DND-41 (cell line): ENCODE measurements around the gene TGM5.
"Not testable (repeated sequence)": the region's sequence is repeated elsewhere in the genome, so short reads cannot be mapped to it uniquely, and the experiment has no call there.

Experiments used
- ATAC-seq: fragments of 200-7000 bp; cut with Tn5 transposase; 3 replicates; pipeline ENCODE4 v1.9.1; 2021; ENCODE audit warnings: low read depth; ENCODE audit not compliant: insufficient read depth
- DNase-seq: peaks from one replicate; pipeline ENCODE4 v3.0.0-alpha.2; 2020
- H2AFZ ChIP-seq: 2 replicates; pipeline ENCODE4 v1.6.0; 2012; ENCODE audit warnings: low read depth, low read length
- H3K27ac ChIP-seq: 2 replicates; pipeline ENCODE4 v1.5.1; 2012; ENCODE audit warnings: low read length, inconsistent platforms
- H3K27me3 ChIP-seq: fragments of 200-600 bp; sonication (generic); 2 replicates; pipeline ENCODE4 v1.6.0; 2012; ENCODE audit warnings: low read length, mild to moderate bottlenecking, inconsistent platforms; ENCODE audit not compliant: insufficient read depth, poor library complexity
- H3K36me3 ChIP-seq: 2 replicates; pipeline ENCODE4 v1.5.1; 2012; ENCODE audit warnings: low read length, inconsistent platforms; ENCODE audit not compliant: insufficient read depth
- H3K4me1 ChIP-seq: 2 replicates; pipeline ENCODE4 v1.5.1; 2012; ENCODE audit warnings: mild to moderate bottlenecking, low read length; ENCODE audit not compliant: insufficient read depth
- H3K4me2 ChIP-seq: 2 replicates; pipeline ENCODE4 v1.6.0; 2012; ENCODE audit warnings: mild to moderate bottlenecking, moderate library complexity, low read length, inconsistent platforms; ENCODE audit not compliant: insufficient read depth
- H3K4me3 ChIP-seq, 2 experiments: fragments of 200-600 bp in 1 of 2; shearing (Covaris generic) in 1 of 2; 2 replicates each; pipeline ENCODE4 v1.5.1; 2012 to 2016; ENCODE audit warnings: inconsistent platforms in 2 of 2, low read length in 2 of 2, mild to moderate bottlenecking in 2 of 2, low read depth in 1 of 2, moderate library complexity in 1 of 2
- H3K79me2 ChIP-seq: 2 replicates; pipeline ENCODE4 v1.6.0; 2012; ENCODE audit warnings: low read length, inconsistent platforms; ENCODE audit not compliant: insufficient read depth
- H3K9ac ChIP-seq: 2 replicates; pipeline ENCODE4 v1.6.0; 2012; ENCODE audit warnings: low read depth, mild to moderate bottlenecking, inconsistent platforms, low read length, moderate library complexity
- H3K9me3 ChIP-seq: 2 replicates; pipeline ENCODE4 v1.5.1; 2012; ENCODE audit warnings: low read length, moderate library complexity, mild to moderate bottlenecking, inconsistent platforms; ENCODE audit not compliant: insufficient read depth, severe bottlenecking
- H4K20me1 ChIP-seq: 2 replicates; pipeline ENCODE4 v1.6.0; 2012; ENCODE audit warnings: low read length; ENCODE audit not compliant: insufficient read depth
- EZH2 ChIP-seq: IDR thresholded peaks from 3 replicates; pipeline ENCODE4 v1.6.1; 2012; ENCODE audit warnings: borderline replicate concordance, low read depth, mild to moderate bottlenecking, moderate library complexity, low read length, inconsistent platforms; ENCODE audit not compliant: severe bottlenecking
- TF ChIP-seq, protein P1 (sequence below): IDR thresholded peaks from 2 replicates; pipeline ENCODE4 v1.5.1; 2012; ENCODE audit warnings: borderline replicate concordance, low read length, moderate library complexity, mild to moderate bottlenecking; ENCODE audit not compliant: poor library complexity, severe bottlenecking; ENCODE audit errors: extremely low read depth

TGM5 gene

GRCh38 chr15:43275740-43276562 is 9.2 kb upstream of the TGM5 start:
- DNase-seq (no peak), ATAC-seq (no peak)
- no peaks in the 10 kb centered on the region for H3K4me1 ChIP-seq
- no peak overlapping the region for H2AFZ ChIP-seq
- no peaks in the 10 kb centered on the region for H3K27me3 ChIP-seq
- no peaks in the 10 kb centered on the region for H3K9me3 ChIP-seq
- no peak overlapping the region for H3K4me3 ChIP-seq
- no peak overlapping the region for H3K9ac ChIP-seq
- H3K4me2 ChIP-seq, result no peak overlapping the region
- TF ChIP-seq, protein P1, sequence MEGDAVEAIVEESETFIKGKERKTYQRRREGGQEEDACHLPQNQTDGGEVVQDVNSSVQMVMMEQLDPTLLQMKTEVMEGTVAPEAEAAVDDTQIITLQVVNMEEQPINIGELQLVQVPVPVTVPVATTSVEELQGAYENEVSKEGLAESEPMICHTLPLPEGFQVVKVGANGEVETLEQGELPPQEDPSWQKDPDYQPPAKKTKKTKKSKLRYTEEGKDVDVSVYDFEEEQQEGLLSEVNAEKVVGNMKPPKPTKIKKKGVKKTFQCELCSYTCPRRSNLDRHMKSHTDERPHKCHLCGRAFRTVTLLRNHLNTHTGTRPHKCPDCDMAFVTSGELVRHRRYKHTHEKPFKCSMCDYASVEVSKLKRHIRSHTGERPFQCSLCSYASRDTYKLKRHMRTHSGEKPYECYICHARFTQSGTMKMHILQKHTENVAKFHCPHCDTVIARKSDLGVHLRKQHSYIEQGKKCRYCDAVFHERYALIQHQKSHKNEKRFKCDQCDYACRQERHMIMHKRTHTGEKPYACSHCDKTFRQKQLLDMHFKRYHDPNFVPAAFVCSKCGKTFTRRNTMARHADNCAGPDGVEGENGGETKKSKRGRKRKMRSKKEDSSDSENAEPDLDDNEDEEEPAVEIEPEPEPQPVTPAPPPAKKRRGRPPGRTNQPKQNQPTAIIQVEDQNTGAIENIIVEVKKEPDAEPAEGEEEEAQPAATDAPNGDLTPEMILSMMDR, result no peak
- no peak for TF ChIP-seq EZH2
- no peaks in the 10 kb centered on the region for H4K20me1 ChIP-seq
- H3K27ac ChIP-seq, result no peak overlapping the region
- no peaks in the 10 kb centered on the region for H3K36me3 ChIP-seq
- H3K79me2 ChIP-seq, result no peaks in the 10 kb centered on the region

GRCh38 chr15:43274136-43274535 is 7.4 kb upstream of the TGM5 start:
- Histone ChIP-seq H3K79me2 (no peaks in the 10 kb centered on the region), H3K27me3 (no peaks in the 10 kb centered on the region), H3K4me2 (no peak overlapping the region), H3K4me1 (no peaks in the 10 kb centered on the region), H3K9me3 (no peaks in the 10 kb centered on the region), H2AFZ (no peak overlapping the region), H4K20me1 (no peaks in the 10 kb centered on the region), H3K27ac (no peak overlapping the region), H3K4me3 (no peak overlapping the region), H3K36me3 (no peaks in the 10 kb centered on the region), H3K9ac (no peak overlapping the region)
- TF ChIP-seq EZH2, result no peak
- TF ChIP-seq, protein P1, result no peak
- DNase-seq, result no peak
- ATAC-seq, result no peak

- Histone ChIP-seq H3K4me3 (no peak overlapping the region), H3K27me3 (no peaks in the 10 kb centered on the region), H3K9ac (no peak overlapping the region), H3K79me2 (no peaks in the 10 kb centered on the region), H4K20me1 (no peaks in the 10 kb centered on the region), H3K27ac (no peak overlapping the region), H3K9me3 (no peaks in the 10 kb centered on the region), H3K4me2 (no peak overlapping the region), H2AFZ (no peak overlapping the region), H3K36me3 (no peaks in the 10 kb centered on the region), H3K4me1 (no peaks in the 10 kb centered on the region)
- ATAC-seq (no peak), DNase-seq (no peak)
- TF ChIP-seq EZH2, result no peak
- TF ChIP-seq, protein P1, result no peak
These were observed 6.5 kb upstream of the TGM5 start for GRCh38 chr15:43273243-43273642.

- H3K9me3 ChIP-seq, H3K4me1 ChIP-seq, H3K27ac ChIP-seq, H2AFZ ChIP-seq, ATAC-seq, H3K27me3 ChIP-seq, H3K4me2 ChIP-seq, H4K20me1 ChIP-seq, H3K36me3 ChIP-seq, H3K4me3 ChIP-seq, H3K9ac ChIP-seq, H3K79me2 ChIP-seq, DNase-seq: not testable (repeated sequence)
These were observed 5.2 kb upstream of the TGM5 start for GRCh38 chr15:43271908-43272307.
